Endometrial microvascular endothelial cells (primary cell): ENCODE measurements around the gene ARHGAP18. TPM values are rescaled to one million over a fixed set of nuclear protein-coding genes. Genes with fewer than 3 reads are reported as not detected.

Experiments
- in situ Hi-C: cut with HindIII; loops from 2 replicates; pipeline ENCODE4 v1.10.0; 2017; ENCODE audit warnings: low sequenced_read_pairs, low pct_unique_long_range_greater_than_20kb; ENCODE audit errors: inconsistent ontology term
- total RNA-seq: library from RNA; depleted of rRNA; stranded (reverse); fragments of >200 nt; gene quantifications from one replicate; pipeline ENCODE4 v1.2.3, GENCODE V29; 2015; ENCODE audit errors: inconsistent ontology term

The ARHGAP18 gene
- total RNA-seq, 1 donor from 2014 or later: 81.6 TPM

GRCh38 chr6:129635396-129636130 is 74.4 kb downstream of the ARHGAP18 start:
- in situ Hi-C loops: no loop called here

GRCh38 chr6:129634411-129635230 is 75.4 kb downstream of the ARHGAP18 start:
- in situ Hi-C loops: no loop called here

- in situ Hi-C loops: no loop called here
Observed at GRCh38 chr6:129633529-129633928, 76.4 kb downstream of the ARHGAP18 start.

- in situ Hi-C loops: no loop called here
Observed at GRCh38 chr6:129632172-129632613, 77.8 kb downstream of the ARHGAP18 start.

GRCh38 chr6:129631070-129631469 is 78.9 kb downstream of the ARHGAP18 start:
- in situ Hi-C loops: no loop called here

- in situ Hi-C loops: no loop called here
Observed at GRCh38 chr6:129630596-129630995, 79.4 kb downstream of the ARHGAP18 start.

GRCh38 chr6:129628101-129628815 is 81.7 kb downstream of the ARHGAP18 start:
- in situ Hi-C loops: no loop called here

GRCh38 chr6:129624488-129624887 is 85.5 kb downstream of the ARHGAP18 start:
- in situ Hi-C loops: no loop called here

- in situ Hi-C loops: no loop called here
Observed at GRCh38 chr6:129623008-129623732, 86.8 kb downstream of the ARHGAP18 start.

- in situ Hi-C loops: no loop called here
Observed at GRCh38 chr6:129621252-129621651, 88.7 kb downstream of the ARHGAP18 start.

- in situ Hi-C loops: no loop called here
Observed at GRCh38 chr6:129620234-129620610, 89.8 kb downstream of the ARHGAP18 start.

- in situ Hi-C loops: no loop called here
Observed at GRCh38 chr6:129619579-129620233, 90.3 kb downstream of the ARHGAP18 start.

GRCh38 chr6:129617986-129618385 is 92.0 kb downstream of the ARHGAP18 start:
- in situ Hi-C loops: no loop called here

GRCh38 chr6:129615496-129615895 is 94.5 kb downstream of the ARHGAP18 start:
- in situ Hi-C loops: no loop called here

- in situ Hi-C loops: no loop called here
Observed at GRCh38 chr6:129615020-129615419, 95.0 kb downstream of the ARHGAP18 start.

- in situ Hi-C loops: no loop called here
Observed at GRCh38 chr6:129614464-129614863, 95.5 kb downstream of the ARHGAP18 start.

- in situ Hi-C loops: no loop called here
Observed at GRCh38 chr6:129612440-129612839, 97.5 kb downstream of the ARHGAP18 start.

GRCh38 chr6:129609635-129610034 is 100.3 kb downstream of the ARHGAP18 start:
- in situ Hi-C loops: no loop called here
